ENCODE results near the gene GLIPR1L2. TPM values are rescaled to one million over a fixed set of nuclear protein-coding genes. Genes with fewer than 3 reads are reported as not detected.
A peak's percentile ranks its signal among the peaks of the same experiment; 100 is the strongest.
"Not testable (repeated sequence)": the region's sequence is repeated elsewhere in the genome, so short reads cannot be mapped to it uniquely, and the experiment has no call there.

The GLIPR1L2 gene
- total RNA-seq, 1 experiment from 2014 or later = 0.76 TPM

DNA sequence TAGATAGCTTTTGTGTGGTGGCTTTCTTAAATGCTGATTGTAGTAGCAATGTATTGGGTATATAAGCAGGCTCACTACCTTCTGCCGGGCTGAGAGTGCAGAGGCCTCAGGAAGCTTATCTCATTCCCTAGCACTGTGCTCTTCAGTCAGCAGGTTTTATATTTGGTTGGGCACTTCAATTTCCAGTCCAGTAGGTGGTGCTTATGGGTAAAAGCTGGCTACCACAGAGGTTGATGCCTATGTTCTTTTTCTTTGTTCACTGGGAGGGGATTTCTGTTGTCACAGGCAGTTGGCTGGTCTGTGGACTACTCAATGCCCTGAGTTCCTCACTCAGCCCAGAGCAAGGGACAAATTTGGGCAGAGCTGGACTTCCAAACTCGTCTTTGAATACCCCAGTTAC lies 46.7 kb downstream of the GLIPR1L2 start:
- DNase-seq (ENCODE audit: low spot score) = no peak

DNA sequence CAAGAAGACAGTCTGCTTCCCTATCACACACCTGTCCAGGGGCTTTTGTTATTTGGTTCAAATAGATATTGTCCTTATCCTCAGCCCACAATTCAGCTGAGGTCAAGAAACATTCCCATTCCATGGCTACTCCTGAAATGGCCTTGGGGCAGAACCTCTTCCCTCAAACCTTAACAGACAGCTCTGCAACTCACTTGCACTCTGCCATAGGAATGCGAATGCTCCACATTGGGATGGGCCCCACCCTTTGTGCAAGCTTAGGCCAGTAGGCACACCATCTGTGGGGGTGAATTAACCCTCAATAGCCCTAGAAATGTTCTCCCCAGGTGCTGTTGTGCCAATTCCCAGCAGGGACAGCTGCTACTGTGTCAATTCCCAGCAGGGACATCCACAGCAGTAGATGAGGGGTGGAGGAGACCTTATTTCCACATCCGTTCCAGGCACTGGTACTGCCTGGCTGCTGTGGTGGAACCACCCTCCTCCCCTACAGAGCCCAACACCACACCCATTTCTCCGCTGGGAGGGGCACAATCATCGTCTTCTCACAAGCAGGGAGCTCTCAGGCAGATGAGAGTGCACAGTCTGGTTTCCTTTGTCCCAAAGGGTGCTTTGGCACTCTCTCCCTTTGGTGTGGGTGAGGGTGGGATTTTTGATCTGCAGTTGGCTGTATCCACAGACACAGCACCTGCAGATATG lies 47.3 kb downstream of the GLIPR1L2 start:
- DNase-seq (ENCODE audit: low spot score) = no peak

DNA sequence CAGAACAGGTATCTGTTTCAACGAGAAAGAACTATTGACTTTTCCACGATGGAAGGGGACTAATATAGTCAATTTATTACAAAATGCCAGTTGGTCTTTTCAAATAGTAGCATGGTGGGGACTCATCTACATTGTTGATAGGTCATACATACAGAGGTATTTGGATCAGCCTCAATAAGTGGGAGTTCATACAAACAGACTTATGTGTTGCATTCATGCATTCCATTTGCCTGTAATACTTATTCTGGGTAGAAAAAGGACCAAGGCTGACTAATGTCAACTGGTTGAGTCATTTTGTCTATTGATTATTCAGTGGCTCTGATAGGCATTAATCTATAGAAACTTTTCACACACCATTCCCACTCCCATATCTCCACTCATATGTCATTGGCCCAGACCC lies 48.2 kb downstream of the GLIPR1L2 start:
- DNase-seq (ENCODE audit: low spot score) = no peak

DNA sequence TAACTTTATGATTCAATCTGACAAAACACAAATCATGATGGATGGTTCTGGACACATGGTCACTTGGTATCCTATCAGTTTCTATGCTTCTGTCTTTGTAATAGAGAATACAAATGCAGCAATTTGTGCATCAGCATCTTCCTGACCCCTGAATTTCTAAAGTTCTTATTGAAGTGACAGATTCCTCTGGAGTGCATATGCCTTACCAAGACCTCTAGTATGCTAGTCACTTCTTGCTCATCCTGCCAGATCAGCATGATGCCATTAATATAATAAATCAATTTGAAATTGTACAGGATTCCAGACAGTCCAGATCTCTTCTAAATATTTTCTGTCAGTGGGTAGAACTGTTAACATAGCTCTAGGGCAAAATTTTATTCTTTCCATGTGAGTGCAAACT lies 49.0 kb downstream of the GLIPR1L2 start:
- no peak for DNase-seq (ENCODE audit: low spot score)

DNA sequence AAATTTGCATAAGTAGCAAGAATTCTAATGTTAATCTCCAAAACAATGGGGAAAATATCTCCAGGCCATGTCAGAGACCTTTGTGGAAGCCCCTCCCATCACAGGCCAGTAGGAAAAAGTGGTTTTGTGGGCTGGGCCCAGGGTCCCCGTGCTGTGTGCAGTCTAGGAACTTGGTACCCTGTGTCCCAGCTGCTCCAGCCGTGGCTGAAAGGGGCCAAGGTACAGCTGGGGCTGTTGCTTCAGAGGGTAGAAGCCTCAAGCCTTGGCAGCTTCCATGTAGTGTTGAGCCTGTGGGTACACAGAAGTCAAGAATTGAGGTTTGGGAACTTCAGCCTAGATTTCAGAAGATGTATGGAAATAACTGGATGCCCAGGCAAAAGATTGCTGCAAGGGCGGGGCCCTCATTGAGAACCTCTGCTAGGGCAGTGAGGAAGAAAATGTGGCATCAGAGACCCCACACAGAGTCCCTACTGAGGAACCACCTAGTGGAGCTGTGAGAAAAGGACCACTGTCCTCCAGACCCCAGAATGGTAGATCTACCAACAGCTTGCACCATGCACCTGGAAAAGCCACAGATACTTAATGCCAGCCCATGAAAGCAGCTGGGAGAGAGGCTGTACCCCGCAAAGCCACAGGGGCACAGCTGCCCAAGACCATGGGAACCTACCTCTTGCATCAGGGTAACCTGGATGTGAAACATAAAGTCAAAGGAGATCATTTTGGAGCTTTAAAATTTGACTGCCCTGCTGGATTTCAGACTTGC lies 51.0 kb downstream of the GLIPR1L2 start:
- not testable (repeated sequence) for DNase-seq (ENCODE audit: low spot score)

DNA sequence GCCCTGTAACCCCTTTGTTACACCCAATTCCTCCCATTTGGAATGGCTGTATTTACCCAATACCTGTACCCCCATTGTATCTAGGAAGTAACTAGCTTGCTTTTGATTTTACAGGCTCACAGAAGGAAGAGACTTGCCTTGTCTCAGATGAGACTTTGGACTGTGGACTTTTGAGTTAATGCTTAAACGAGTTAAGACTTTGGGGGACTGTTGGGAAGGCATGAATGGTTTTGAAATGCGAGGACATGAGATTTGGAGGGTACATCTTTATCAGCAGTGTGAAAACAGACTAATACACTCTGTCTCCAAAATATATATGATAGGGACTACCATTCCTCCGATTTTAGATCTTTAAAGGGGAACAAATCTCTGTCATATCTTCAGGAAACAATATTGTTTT lies 51.6 kb downstream of the GLIPR1L2 start:
- not testable (repeated sequence) for DNase-seq (ENCODE audit: low spot score)

DNA sequence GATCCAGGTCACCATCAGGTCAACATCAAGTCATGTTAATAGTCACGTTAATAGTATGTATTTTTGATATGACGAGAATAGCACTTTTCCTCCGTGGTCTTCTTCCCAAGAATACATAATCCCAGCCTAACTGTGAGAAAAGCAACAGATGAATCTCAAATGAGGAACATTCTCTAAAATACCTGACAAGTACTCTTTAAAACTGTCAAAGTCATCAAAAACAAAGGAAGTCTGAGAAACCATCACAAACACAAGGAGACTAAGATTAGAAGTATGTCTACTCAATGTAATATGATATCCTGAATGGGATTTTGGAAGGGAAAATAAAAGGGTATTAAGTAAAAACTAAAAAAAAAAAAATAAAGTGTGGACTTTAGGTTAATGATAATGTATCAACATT lies 52.8 kb downstream of the GLIPR1L2 start:
- DNase-seq (ENCODE audit: low spot score) = no peak

DNA sequence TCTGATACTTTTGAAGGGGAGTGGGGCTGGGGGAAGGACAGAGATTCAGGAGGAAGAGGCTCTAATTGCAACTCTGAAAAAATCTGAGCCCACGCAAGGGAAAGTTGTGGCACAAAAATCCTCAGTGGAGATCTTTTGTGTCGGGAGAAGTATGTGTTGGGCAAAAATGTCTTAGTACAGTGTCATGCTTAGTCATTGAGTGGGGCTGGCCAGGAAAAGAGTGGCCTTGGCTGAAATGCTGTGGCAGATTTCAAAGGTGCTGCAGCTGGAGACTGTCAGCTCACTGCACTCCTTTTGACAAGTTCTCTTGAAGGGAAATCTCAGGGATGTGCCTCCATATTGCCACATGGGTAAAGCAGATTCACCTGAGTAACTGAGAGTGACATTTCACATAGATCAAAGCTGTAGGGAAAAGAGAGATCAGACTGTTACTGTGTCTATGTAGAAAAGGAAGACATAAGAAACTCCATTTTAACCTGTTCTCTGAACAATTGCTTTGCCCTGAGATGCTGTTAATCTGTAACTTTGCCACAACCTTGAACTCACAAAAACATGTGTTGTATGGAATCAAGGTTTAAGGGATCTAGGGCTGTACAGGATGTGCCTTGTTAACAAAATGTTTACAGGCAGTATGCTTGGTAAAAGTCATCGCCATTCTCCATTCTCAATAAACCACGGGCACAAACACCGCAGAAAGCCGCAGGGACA lies 53.7 kb downstream of the GLIPR1L2 start:
- DNase-seq (ENCODE audit: low spot score) = peak; percentile 41

DNA sequence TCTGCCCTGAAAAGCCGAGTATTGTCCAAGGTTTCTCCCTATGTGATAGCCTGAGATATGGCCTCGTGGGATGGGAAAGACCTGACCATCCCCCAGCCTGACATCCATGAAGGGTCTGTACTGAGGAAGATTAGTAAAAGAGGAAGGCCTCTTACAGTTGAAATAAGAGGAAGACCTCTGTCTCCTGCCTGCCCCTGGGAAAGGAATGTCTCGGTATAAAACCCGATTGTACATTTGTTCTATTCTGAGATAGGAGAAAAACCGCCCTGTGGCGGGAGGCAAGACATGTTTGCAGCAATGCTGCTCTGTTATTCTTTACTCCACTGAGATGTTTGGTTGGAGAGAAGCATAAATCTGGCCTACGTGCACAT lies 54.2 kb downstream of the GLIPR1L2 start:
- DNase-seq (ENCODE audit: low spot score) = not testable (repeated sequence)

DNA sequence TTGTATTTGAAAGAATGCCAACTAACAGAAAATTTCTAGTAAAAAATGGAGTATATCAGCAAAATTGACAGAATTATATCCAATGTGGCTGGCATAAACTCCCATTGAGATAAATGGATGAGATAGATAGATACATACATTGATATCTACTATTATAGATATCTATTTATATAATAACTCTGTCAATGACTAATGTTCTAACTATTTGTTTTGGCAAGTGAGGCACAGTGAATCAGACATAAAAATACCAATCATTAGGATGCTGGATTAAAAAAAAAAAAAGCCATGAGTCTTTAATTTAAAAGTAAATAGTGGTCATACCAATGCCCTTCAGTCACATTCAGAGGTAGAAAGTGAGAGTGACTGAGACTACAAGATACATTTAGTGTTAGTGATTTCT lies 56.0 kb downstream of the GLIPR1L2 start:
- peak; percentile 32 for DNase-seq (ENCODE audit: low spot score)

DNA sequence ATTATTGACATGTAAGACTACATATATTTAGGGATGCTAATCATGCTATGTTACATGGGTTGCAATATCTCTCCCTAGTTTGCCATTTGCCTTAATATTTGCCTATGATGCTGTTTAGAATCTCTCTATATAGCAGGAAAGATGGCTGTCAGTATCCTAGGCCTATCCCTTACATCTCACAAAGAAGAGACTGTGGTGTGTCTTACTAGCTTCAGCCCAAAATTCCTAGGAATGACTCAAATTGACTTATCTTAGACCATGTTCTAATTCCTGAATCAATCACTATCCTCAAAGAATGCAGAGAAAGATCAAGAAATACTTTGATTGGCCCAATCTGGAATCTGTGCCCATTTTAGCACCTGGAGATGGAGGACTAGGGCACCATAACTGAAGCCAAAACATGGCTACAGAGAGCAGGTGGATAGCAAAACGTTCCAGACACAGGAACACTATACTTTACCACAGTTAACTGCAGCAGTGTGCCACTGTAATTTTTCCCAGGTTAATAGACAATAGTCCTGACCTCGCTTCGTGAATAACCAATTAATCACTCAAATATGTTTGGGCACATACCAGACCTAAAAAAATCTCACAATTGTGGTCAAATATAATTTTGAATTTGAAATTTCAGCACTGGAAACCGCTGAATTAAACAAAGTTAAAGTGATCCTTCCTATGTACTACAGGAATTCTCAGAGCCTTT lies 57.0 kb downstream of the GLIPR1L2 start:
- DNase-seq (ENCODE audit: low spot score) = no peak

DNA sequence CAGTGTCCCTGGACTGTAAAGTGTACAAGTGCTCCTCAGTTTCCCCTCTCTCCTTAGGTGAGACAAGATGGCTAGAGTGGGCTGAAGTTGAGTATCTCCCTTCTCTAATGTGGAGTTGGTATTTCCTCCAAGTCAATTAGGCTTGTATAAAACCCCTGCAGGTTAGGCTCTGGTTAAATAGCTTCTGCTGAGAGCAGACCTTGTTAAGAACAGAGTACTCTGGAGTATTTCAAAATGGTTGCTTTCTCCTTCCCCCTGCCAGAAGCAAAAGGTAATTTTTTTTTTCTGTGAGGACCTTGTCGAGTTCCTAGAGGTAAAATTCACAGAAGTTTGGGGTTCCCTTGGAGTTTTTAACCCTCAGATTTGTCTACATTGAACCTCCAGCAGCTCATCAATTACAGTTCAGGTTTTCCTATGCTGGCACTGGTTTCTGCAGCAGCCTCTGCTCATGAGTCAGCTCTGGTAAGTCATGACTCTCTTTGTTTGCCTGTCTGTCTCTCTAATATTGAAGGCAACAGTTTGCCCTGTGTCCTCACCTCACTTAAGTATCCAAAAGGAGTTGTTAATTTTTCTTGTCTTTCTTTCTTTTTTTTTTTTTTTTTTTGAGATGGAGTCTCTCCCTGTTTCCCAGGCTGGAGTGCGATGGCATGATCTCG lies 61.9 kb downstream of the GLIPR1L2 start:
- DNase-seq (ENCODE audit: low spot score) = peak; percentile 18

DNA sequence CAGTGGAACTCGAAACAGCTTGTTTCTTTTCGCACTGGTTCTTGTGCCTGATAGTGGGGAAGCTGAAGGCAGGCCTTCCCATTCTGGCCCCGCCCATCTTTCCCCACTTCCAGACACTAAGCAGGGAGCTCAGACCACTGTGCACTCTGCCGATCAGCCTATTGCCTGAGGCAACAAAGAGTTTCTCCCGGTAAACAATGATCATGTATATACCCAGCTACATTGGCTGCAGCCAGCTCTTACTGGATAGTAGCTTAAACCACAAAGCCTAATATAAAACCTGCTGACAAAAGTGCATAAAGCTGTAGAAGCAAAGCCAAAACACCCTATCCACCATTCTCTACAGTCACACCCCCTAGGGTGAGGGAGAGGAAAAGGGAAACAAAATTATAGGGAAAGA lies 65.0 kb downstream of the GLIPR1L2 start:
- no peak for DNase-seq (ENCODE audit: low spot score)

DNA sequence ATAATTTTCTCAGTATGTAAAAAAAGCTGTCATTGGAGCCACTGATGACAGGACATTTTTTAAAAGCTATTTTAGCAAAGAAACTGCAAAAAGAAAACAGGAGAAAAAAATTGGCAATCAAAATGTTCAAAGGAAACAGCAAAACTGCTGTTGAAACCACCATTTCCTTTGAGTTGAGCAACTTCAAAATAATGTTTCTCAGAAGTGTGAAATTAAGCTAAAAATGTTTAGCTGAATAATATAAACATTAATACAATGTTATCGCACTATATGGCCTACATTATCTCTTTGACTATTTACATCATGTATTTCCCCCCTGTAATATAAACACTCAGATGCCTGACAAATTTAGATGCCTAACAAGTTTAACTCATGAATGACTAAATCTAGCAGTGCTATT lies 66.3 kb downstream of the GLIPR1L2 start:
- no peak for DNase-seq (ENCODE audit: low spot score)

DNA sequence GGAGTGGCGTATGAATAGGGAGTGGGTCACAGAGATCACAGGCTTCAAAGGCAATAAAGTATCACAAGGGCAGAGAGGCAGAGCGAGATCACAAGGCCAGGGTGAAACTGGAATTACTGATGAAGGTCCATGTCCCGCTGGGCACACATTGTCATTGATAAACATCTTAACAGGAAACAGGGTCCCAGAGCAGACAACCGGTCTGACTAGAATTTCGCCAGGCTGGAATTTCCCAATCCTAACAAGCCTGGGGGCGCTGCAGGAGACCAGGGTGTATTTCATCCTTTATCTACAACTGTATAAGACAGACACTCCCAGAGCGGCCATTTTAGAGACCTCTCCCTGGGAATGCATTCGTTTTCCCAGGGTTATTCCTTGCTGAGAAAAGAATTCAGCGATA lies 67.0 kb downstream of the GLIPR1L2 start:
- not testable (repeated sequence) for DNase-seq (ENCODE audit: low spot score)

DNA sequence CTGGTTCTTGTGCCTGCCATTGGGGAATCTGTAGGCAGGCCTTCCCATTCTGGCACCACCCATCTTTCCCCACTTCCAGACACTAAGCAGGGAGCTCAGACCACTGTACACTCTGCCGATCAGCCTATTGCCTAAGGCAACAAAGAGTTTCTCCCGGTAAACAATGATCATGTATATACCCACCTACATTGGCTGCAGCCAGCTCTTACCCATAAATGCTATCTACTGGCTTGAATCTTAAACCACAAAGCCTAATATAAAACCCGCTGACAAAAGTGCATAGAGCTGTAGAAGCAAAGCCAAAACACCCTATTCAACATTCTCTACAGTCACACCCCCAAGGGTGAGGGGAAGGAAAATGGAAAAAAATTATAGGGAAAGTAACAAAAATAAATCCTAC lies 68.9 kb downstream of the GLIPR1L2 start:
- no peak for DNase-seq (ENCODE audit: low spot score)

DNA sequence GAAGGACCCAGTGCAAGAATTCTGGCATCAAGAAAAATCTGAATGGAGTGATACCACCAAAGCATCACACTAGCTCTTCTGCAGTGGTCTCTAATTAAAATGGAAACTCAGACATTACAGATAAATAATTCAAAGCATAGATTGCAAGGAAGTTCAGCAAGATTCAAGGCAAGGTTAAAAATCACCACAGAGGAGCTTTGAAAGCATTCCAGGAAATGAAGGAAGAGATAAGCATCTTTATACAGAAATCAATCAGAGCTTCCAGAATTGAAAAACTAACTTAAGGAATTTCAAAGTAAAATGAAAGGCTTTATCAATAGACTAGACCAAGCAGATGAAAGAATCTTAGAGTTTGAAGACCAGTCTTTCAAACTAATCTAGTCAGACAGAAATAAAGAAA lies 69.3 kb downstream of the GLIPR1L2 start:
- DNase-seq (ENCODE audit: low spot score) = no peak

DNA sequence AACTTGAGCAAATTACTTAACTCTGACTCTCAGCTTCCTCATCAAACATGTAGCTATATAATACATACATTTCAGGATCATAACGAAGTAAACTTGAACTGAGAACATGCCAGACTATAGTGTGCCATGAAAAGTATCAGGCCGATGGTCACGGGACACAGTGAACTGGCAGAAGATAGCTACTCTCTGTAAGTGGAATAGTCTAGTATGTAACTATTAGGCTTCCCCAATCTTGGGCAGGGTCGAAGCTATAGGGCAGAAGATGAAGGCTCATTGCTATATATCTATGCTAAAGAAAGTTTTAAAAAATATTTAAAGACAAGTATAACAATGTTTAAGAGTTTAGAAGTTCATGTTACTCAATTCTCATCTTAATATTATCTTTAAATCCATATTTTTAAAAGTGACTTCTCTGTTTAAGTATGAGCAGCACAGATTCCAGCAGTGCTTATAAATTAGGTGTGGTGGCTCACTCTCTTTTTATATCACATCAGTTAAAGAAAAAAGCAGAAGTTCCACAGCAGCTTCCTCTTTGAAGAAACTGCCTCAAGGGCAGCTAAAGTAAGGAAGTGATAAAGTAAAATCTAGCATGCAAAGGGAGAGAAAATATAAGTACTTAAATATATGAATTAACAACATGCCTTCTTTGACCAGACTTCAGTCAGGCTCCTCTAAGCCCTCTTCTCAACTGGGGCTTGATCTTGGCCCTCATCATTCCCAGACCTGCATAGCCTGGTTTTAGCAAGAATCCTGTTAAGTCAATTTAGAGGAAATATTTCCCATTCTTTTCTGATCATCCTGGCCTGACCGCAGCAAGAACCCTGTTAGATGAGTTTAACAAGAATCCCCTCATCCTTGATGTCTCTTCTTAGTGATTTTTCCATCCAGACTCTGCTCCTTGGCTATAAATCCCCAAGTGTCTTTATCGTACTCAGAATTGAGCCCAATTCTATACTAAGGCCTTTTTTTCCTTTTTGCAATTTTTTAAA lies 81.3 kb downstream of the GLIPR1L2 start:
- no peak for DNase-seq (ENCODE audit: low spot score)

DNA sequence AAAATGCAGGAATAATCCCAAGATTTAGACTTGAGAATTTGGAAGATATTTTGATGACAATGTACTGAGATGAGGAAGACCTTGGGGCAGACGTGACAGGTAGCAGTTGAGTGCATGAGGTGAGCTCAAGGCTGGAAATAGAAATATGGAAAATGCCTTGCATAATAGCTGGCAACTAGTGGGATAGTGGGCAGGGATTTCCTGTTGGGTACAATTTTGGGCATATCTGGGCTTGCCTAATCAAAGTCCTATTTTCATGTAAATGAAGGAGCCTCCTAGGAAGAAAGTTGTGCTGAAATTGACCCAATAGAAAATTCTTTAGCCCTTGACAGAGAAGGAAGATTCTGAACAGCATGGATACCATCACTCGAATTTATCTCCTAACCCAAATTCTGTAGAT lies 83.2 kb downstream of the GLIPR1L2 start:
- no peak for DNase-seq (ENCODE audit: low spot score)

DNA sequence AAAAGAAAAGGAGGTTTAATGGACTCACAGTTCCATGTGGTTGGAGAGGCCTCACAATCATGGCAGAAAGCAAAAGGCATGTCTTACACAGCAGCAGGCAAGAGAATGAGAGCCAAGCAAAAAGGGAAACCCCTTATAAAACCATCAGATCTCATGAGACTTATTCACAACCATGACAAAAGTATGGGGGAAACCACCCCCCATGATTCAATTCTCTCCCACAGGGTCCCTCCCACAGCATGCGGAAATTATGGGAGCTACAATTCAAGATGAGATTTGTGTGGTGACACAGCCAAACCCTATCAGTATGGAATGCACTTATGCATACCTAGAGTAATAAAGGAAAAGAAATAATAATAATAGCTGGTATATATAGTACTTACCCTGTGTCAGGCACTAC lies 85.2 kb downstream of the GLIPR1L2 start:
- no peak for DNase-seq (ENCODE audit: low spot score)

DNA sequence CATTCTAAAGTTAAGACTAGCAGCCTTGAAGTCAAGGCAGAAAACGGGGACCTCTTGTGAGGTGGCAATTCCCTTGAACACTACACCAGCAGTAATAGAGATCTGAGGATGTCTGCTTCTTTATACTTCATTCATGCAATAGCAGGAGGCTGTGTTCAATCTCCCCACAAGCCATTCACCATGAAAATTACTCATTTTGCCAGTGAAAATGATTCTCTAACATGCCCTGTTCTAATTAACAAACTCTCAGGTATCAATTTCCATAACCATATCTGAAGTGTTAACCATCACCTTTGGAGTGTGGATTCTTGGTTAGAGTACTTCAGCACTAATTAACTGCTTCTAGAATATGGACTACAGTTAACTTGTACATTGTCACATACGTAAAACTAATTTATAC lies 86.2 kb downstream of the GLIPR1L2 start:
- DNase-seq (ENCODE audit: low spot score) = no peak
